Prostate gland (tissue), 2 donors: Measurements from ENCODE around the gene CGREF1. TPM values are rescaled to one million over a fixed set of nuclear protein-coding genes. Genes with fewer than 3 reads are reported as not detected.

Experiments used
- DNase-seq: peaks from one replicate; pipeline ENCODE4 v3.0.0-alpha.2; 2019; ENCODE audit warnings: low spot score
- H3K27ac ChIP-seq, 2 donors: fragments of 200-600 bp; sonication (generic); 2 replicates each; pipeline ENCODE4 v1.5.1; 2017 to 2019
- H3K27me3 ChIP-seq: fragments of 200-600 bp; sonication (generic); replicated peaks from 2 replicates; pipeline ENCODE4 v1.5.1; 2019; ENCODE audit not compliant: insufficient read depth
- H3K36me3 ChIP-seq, 2 donors: fragments of 200-600 bp; sonication (generic); 1 replicate in 1 of 2; 2 replicates in 1 of 2; pipeline versions ENCODE4 v1.5.1 to v1.8.1; 2017 to 2019
- H3K4me1 ChIP-seq: fragments of 200-600 bp; sonication (generic); replicated peaks from 2 replicates; pipeline ENCODE4 v1.5.1; 2019
- H3K4me3 ChIP-seq, 2 donors: fragments of 200-600 bp; sonication (generic); 2 replicates each; pipeline ENCODE4 v1.5.1; 2017 to 2019
- H3K9me3 ChIP-seq: fragments of 200-600 bp; sonication (generic); 2 replicates; pipeline ENCODE4 v1.5.1; 2017
- POLR2A ChIP-seq: fragments of 450-650 bp; IDR thresholded peaks from one replicate; pipeline ENCODE4 v1.6.1; 2016; ENCODE audit warnings: antibody characterized with exemption, mild to moderate bottlenecking
- POLR2AphosphoS5 ChIP-seq: sonication (generic); formaldehyde crosslinking; IDR thresholded peaks from one replicate; pipeline ENCODE4 v1.6.1; 2017; ENCODE audit warnings: antibody characterized with exemption
- WGBS: methylation state at CpG from one replicate; pipeline ENCODE4 v1.1.5; 2018; 5-methylcytosine and 5-hydroxymethylcytosine counted together
- intact Hi-C: fragments of 100-400 bp; cut with DNase I; formaldehyde crosslinking; loops from one replicate; pipeline ENCODE4 v1.14.2; 2022
- total RNA-seq, 2 donors: library from RNA; depleted of rRNA; stranded (reverse); fragments of >200 nt; gene quantifications; one replicate each; pipeline ENCODE4 v1.1.0, GENCODE V29; 2016
- TF ChIP-seq, protein P1 (sequence below), 4 experiments: fragments of 200-600 bp in 2 of 4; fragments of 450-650 bp in 2 of 4; sonication (generic) in 2 of 4; IDR thresholded peaks; 1 replicate in 3 of 4; 2 replicates in 1 of 4; pipeline ENCODE4 v1.5.1; 2016 to 2019; ENCODE audit warnings: antibody characterized with exemption in 4 of 4, mild to moderate bottlenecking in 2 of 4, moderate library complexity in 2 of 4

Gene CGREF1
- total RNA-seq, 2 donors from 2014 or later, result 4.9 to 10.7 TPM

DNA sequence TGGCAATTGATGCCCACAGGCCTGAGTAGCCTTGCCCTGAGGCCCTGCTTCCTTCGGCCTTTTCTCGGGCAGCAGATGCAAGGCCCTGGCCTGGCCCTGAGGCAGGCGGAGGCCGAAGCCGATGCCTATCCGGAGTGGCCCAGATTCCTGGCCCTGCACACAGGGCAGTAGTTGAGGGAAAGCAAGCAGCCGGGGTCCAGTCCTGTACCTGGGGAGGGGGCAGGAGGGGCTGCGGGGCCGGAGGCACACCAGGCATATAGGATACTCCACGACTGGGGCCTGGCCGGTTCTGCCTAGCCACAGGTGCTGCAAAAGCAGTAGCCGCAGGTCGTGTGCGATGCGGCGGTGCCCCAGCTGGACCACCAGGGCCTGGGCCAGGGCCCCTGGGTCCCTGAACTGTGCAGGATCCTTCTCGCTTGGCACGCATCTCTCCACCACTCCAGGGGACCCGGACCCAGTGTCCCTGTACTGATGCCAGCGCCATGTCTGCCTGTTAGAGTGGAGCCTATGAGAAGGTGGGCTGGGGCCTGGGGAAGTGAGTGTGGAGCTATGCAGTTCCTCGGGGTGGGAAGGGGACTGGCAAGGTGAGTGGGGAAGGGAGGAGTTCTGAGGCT lies 18.5 kb upstream of the CGREF1 start:
- H3K36me3 ChIP-seq, result peaks cover 0 to 4% of the 10 kb centered on the region in 2 donors
- WGBS, result 86% methylated on average over 20 of the region's 21 CpGs
- H3K4me3 ChIP-seq, result no peak overlapping the region
- no peak for DNase-seq
- TF ChIP-seq POLR2AphosphoS5 (no peak), POLR2A (no peak)
- TF ChIP-seq, protein P1, sequence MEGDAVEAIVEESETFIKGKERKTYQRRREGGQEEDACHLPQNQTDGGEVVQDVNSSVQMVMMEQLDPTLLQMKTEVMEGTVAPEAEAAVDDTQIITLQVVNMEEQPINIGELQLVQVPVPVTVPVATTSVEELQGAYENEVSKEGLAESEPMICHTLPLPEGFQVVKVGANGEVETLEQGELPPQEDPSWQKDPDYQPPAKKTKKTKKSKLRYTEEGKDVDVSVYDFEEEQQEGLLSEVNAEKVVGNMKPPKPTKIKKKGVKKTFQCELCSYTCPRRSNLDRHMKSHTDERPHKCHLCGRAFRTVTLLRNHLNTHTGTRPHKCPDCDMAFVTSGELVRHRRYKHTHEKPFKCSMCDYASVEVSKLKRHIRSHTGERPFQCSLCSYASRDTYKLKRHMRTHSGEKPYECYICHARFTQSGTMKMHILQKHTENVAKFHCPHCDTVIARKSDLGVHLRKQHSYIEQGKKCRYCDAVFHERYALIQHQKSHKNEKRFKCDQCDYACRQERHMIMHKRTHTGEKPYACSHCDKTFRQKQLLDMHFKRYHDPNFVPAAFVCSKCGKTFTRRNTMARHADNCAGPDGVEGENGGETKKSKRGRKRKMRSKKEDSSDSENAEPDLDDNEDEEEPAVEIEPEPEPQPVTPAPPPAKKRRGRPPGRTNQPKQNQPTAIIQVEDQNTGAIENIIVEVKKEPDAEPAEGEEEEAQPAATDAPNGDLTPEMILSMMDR (IDR thresholded peaks at IDR 0.05), result no peak
- peaks cover 8% of the 10 kb centered on the region for H3K4me1 ChIP-seq
- no peaks in the 10 kb centered on the region for H3K9me3 ChIP-seq
- no peak overlapping the region for H3K27ac ChIP-seq
- H3K27me3 ChIP-seq, result no peaks in the 10 kb centered on the region
- intact Hi-C loops, result no loop called here

DNA sequence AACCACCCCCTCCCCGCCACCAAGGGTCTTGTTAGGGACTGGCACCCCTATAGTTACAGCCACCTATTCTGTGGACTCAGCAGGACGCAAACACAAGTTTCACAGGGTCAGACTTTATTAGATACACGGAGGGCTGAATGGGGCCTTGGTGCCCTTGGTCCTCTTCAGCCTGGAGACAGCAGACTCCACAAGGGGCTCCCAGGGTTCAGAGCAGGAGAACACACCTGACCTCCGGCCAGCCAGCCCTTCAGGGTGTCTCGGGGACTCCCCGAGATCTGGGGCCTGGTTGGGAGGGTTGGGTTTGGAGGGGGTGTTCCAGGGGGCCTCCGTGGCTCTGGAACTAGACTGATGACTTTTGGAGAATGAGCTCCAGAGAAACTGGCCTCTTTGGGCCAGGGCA lies 17.8 kb upstream of the CGREF1 start:
- no peak overlapping the region for H3K4me3 ChIP-seq
- intact Hi-C loops, result no loop called here
- 91% methylated on average over 7 of the region's 7 CpGs for WGBS
- DNase-seq, result no peak
- H3K27me3 ChIP-seq, result no peaks in the 10 kb centered on the region
- H3K4me1 ChIP-seq, result peaks cover 8% of the 10 kb centered on the region
- H3K27ac ChIP-seq, result no peak overlapping the region
- no peaks in the 10 kb centered on the region for H3K9me3 ChIP-seq
- peaks cover 6 to 10% of the 10 kb centered on the region in 2 donors for H3K36me3 ChIP-seq
- no peak for TF ChIP-seq POLR2AphosphoS5

DNA sequence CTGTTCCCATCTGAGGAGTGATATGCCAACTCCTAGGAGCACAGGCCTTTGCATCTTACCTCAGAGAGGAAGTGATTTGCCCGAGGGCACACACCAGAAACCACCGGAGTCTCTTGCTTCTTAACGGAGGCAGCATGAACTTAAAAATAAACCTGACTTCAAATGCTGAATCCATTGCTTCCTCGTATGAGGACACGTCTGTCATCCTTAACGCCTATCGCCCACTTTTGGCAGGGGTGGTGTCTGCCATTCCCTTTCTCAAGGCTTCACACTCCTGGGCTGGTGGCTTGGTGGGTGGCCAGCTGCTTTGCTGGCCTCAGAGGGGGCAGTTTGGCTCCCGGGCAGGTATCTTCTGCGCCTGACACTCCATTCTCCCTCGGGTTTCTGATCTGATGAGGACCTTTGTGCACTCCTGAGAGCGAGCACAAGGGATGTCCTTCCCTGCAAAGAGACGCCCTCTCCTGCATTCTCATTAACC lies 16.6 kb upstream of the CGREF1 start:
- peaks cover 7 to 12% of the 10 kb centered on the region in 2 donors for H3K36me3 ChIP-seq
- peaks cover 8% of the 10 kb centered on the region for H3K4me1 ChIP-seq
- no peak for TF ChIP-seq POLR2AphosphoS5
- TF ChIP-seq, protein P1 (IDR thresholded peaks at IDR 0.05), result no peak
- DNase-seq, result no peak
- no peaks in the 10 kb centered on the region for H3K9me3 ChIP-seq
- no peak overlapping the region for H3K27ac ChIP-seq
- WGBS, result 92% methylated on average over 12 of the region's 12 CpGs
- H3K27me3 ChIP-seq, result no peaks in the 10 kb centered on the region
- intact Hi-C loops, result no loop called here
- H3K4me3 ChIP-seq, result no peak overlapping the region

DNA sequence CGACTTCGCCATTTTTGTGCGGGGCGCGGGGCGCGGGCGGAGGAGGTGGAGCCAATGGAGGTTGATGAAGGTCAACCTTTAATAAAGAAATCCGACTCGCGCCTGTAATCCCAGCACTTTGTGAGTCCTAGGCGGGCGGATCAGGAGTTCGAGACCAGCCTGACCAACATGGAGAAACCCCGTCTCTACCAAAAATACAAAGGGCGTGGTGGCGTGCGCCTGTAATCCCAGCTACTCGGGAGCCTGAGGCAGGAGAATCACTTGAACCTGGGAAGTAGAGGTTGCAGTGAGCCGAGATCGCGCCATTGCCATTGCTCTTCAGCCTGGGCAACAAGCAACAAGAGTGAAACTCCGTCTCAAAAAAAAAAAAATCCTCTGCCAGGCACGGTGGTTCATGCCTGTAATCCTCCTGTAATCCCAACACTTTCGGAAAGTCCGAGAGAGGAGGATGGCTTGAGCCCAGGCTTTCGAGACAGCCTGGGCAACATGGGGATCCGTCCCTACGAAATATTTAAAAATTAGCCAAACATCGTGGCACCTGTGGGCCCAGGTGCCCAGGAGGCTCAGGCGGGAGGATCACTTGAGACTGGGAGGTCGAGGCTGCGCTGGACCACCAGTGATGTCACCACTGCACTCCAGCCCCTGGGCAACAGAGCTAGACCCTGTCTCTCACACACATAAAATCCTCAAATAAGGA lies 16.0 kb upstream of the CGREF1 start:
- TF ChIP-seq, protein P1 (IDR thresholded peaks at IDR 0.05), result no peak
- TF ChIP-seq POLR2A (no peak), POLR2AphosphoS5 (no peak)
- Histone ChIP-seq H3K27me3 (no peaks in the 10 kb centered on the region), H3K4me1 (peaks cover 8% of the 10 kb centered on the region), H3K27ac (peak overlapping the region; percentile 82 to 88), H3K9me3 (no peaks in the 10 kb centered on the region), H3K4me3 (peak overlapping the region; percentile 78 to 96), H3K36me3 (peaks cover 7 to 17% of the 10 kb centered on the region in 2 donors)
- 64% methylated on average over 28 of the region's 33 CpGs for WGBS
- no peak for DNase-seq
- intact Hi-C loops, result no loop called here

DNA sequence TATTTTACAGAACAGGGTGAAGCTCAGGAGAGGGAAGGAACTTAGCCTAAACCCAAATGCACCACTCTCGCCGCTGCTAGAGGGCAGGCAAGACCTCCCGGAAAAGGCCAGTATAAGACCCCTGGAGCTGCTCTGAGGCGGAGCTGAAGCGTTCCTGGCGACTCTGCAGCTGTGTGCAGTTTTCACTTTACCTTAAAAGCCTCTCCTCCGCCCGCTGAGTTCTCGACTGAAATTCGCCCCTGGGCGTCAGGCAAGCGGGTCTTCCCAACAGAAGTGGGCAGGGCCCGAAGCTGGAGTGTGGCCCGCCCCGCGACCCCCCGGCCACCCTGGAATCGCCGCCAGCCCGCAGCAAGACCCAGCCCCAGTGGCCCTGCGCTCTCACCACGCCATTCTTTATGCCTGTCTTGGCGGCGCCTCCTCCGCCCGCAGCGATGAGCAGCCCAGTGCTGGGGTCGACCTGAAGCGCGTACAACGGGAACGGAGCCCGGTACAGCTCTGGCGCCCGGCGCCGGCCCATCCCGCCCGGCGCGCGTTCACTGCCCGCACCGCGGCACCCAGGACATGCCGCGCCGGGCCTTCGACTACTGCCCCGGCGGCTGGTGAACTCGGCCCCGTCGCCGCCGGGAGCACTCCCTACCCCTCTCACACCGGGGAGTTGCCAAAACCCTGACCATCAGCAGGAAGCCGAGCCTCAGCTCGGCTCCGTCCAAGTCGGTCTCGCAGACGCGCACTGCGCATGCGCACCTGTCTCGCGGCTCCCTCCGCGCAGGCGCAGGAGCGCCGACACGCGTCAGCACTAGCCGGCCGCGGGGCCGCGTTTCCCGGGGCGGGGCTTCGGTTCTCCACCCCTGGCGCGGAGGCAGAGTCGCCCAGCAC lies 15.2 kb upstream of the CGREF1 start, which contains the start of gene PREB:
TSS of gene PREB (minus strand) at position 732 of the 876 bp plus-strand sequence. CDS start at position 517, 215 bp downstream.
- Histone ChIP-seq H3K27me3 (no peaks in the 10 kb centered on the region), H3K9me3 (no peaks in the 10 kb centered on the region), H3K4me3 (peak within 1 kb of the TSS; percentile 78 to 96), H3K27ac (peak within 1 kb of the TSS; percentile 82 to 88), H3K36me3 (peaks cover 7 to 17% of the 10 kb centered on the region in 2 donors), H3K4me1 (peaks cover 8% of the 10 kb centered on the region)
- WGBS, result under 1% methylated on average over 38 of the region's 86 CpGs
- TF ChIP-seq, protein P1 (IDR thresholded peaks at IDR 0.05), result peak in 2 of 4 experiments; percentile 2 to 36
- peak; percentile 98 for TF ChIP-seq POLR2AphosphoS5
- TF ChIP-seq POLR2A, result peak; percentile 81
- peak; percentile 93 for DNase-seq
- intact Hi-C loops, result no loop called here
